Fibroblast of pulmonary artery (primary cell): ENCODE measurements around the gene POLR2L.

ENCODE experiments used
- DNase-seq: peaks from one replicate; pipeline ENCODE4 v3.0.0-alpha.2; 2010; ENCODE audit warnings: low read depth
- H3K4me3 ChIP-seq: replicated peaks from 2 replicates; pipeline ENCODE4 v1.5.1; 2011; ENCODE audit warnings: low read depth, mild to moderate bottlenecking, control low read depth, low read length, moderate library complexity
- CTCF ChIP-seq: IDR thresholded peaks from 2 replicates; pipeline ENCODE4 v1.5.1; 2011; ENCODE audit warnings: mild to moderate bottlenecking, control low read depth, low read length, inconsistent platforms; ENCODE audit errors: missing control alignments

The POLR2L gene

GRCh38 chr11:829176-829846 lies 13.0 kb downstream of the POLR2L start:
- no peak for DNase-seq
- no peak overlapping the region for H3K4me3 ChIP-seq
- TF ChIP-seq CTCF: no peak

DNA sequence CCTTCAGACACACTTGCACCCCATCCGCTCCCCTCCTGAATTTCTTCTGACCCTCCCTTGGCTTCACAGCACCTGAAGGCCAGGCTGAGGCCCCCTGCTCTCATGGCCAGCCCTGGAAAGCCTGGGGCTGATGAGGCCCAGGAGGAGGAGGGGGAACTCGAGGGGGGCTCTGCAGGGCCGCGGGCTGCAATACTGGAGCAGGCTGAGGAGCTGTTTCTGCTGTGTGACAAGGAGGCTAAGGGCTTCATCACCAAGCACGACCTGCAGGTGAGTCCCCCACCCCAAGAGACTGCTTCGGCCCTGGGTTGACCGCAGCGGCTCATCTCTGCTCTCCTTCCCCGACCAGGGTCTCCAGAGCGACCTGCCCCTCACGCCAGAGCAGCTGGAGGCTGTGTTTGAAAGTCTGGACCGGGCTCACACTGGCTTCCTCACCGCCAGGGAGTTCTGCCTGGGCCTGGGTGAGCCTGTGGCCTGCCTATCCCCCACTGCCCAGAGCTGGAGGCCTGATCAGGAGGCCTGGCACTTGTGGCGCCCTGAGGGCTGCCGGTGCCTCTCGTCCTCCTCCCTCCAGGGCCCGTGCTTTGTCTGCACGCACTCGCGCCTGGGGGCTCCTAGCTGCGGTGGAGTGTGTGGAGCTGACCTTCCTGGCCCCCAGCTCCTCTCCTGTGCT lies 13.7 kb downstream of the POLR2L start:
- H3K4me3 ChIP-seq: no peak overlapping the region
- no peak for DNase-seq
- no peak for TF ChIP-seq CTCF

DNA sequence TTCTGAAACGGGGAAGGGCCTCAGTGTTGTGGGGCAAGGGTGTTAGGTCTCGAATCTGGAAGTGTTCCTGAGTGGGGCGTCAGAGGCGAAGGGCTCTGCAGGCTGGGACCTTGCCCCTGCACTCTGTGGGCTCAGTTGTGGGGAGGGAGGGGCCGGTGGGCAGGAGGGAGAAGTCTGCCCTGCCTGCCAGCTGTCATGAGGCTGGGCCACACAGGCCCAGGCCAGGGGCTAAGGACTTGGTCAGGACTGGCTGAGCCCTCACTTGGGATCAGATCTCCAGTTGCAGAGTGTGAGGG lies 14.5 kb downstream of the POLR2L start, which contains the start of gene CRACR2B:
TSS of gene CRACR2B (plus strand) at position 23 of the 296 bp plus-strand sequence. CDS start 689 bp downstream, outside the sequence.
- no peak within 1 kb of the TSS for H3K4me3 ChIP-seq
- DNase-seq: no peak
- TF ChIP-seq CTCF: no peak

DNA sequence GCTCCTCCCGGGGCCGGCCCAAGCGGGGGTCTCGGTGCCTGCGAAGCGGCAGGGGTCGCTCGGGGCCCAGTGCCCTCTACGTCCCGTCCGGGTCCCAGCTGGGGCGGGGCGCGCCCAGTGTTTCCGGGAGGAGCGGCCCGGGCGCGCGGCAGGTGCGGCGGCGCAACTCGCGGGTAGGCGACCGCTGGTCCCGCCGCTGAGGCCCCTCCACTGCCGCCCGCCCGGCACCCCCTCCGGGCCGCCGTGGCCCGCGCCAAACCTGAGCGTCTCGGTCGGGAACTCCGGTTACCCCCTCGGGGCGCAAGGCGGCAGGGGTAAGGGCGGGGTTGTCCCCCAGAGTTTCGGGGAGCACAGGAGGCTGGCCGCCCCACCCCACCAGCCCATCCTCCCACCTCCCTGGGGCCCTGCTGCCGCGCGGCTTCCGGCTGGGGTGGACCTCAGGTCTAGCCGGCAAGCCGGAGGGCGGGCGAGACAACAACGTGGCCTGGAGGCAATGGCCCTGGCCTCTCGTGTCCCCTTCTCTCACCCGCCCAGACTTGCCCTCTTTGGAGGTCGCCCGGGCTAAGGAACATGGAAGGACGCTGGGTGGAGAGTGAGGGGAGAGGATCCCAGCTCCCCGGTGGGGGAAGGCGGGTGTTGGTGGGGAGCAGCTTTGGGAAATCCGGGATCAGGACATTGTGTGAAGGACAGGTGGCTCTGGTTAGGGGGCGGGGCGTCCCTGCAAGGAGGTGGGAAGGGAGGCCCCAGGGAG lies 15.0 kb downstream of the POLR2L start:
- H3K4me3 ChIP-seq: no peak overlapping the region
- no peak for DNase-seq

GRCh38 chr11:826836-827145 lies 15.5 kb downstream of the POLR2L start:
- no peak overlapping the region for H3K4me3 ChIP-seq
- no peak for TF ChIP-seq CTCF
- no peak for DNase-seq

More for the DNA sequence above, 15.0 kb downstream of the POLR2L start:
- no peak for TF ChIP-seq CTCF

DNA sequence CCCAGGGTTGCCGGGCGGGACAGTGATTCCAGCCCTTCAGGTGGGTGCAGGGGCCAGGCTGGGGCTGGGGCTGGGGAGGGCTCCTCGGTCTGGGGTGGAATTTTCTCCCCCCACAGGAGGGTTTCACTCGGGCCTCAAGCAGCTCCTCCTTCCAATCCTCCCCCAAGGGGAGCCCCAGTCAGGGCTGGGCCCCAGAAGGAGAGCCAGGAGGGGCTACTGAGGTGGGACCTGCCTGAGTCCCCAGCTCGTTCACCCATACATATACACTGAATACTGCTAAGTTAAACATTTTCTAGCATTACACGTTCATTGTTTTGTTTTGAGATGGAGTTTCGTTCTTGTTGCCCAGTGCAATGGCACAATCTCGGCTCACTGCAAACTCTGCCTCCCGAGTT lies 16.1 kb downstream of the POLR2L start:
- no peak overlapping the region for H3K4me3 ChIP-seq
- no peak for TF ChIP-seq CTCF
- no peak for DNase-seq
